IPS DF 4.7 (cell line): ENCODE measurements around the gene PPAN.

ENCODE experiments used
- DNase-seq: peaks from one replicate; pipeline ENCODE4 v3.0.0-alpha.2; 2013; ENCODE audit warnings: low spot score; ENCODE audit errors: extremely low read depth

Gene PPAN

GRCh38 chr19:10106100-10106936 lies at the start of gene PPAN:
PPAN (plus strand) TSS chr19:10106362; CDS start chr19:10106395, 33 bp downstream.
- DNase-seq: no peak

GRCh38 chr19:10061717-10062310 lies 44.3 kb upstream of the PPAN start:
- DNase-seq: no peak

DNA sequence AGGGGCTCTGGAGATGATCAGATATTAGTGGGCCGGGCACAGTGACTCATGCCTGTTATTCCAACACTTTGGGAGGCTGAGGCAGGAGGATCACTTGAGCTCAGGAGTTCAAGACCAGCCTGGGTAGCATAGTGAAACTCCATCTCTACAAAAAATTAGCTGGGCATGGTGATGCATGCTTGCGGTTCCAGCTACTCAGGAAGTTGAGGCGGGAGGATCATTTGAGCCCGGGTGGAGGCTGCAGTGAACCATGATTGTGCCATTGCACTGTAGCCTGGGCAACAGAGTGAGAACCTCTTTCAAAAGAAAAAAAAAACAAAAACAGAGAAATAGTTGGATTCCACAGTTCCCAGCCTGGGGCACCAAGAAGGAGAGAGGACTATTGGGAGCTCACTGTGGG lies 38.0 kb upstream of the PPAN start:
- DNase-seq: no peak

DNA sequence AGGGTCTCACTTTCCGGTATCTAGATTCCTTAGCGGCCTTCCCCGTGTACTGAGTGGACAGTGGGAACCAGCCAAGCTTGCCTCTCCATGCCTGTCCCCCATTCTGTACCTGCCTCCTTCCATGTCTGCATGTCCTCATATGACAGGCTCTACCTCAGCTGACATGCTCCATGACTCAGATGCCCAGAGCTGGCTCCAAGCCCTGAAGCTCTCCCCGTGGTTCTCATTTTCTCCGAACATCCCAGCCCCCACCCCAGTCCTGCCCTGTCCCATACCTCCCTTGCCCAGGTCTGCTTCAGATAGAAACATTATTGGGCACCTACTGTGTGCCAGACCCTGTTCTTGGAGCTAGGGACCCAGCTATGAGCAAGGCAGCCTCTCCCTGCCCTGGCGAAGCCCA lies 37.1 kb upstream of the PPAN start:
- DNase-seq: no peak

- DNase-seq: no peak
These were observed 35.3 kb upstream of the PPAN start for GRCh38 chr19:10070730-10071446.

DNA sequence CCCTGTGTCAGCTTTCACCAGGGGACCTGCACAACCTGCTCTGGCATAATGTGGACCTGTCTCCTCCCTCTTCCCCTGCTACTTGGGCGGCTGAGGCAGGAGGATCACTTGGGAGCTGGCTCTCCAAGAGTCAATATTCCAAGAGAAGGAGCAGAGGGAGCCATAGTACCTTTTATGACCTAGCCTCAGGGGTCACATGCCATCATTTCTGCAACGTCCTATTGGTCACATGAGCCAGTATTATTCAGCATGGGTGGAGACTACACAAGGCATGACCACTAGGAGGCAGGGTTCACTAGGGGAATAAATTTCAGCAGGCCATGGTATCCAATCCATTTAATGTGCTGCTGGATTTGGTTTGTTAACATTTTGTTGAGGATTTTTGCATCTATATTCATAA lies 32.0 kb upstream of the PPAN start:
- DNase-seq: no peak

GRCh38 chr19:10076535-10076934 lies 29.6 kb upstream of the PPAN start:
- DNase-seq: no peak

DNA sequence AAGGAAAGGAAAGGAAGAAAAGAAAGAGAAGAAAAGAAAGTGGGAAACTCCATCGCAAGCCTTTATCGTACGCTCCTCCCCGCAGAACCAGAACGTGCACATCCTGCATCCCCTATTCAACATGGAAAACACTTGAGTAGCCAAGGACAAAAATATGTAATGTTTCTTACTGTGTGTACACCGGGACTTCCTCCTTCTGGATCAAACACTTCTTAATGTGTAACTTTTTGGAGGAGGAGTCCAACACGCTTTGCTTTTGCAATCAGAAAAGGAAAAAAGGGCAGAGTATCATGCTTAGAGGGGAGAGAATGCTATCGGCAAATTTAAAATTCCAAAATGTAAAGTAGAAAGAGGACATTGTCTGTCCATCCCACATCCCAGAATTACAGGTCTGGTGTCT lies 27.8 kb upstream of the PPAN start:
- no peak for DNase-seq

GRCh38 chr19:10079031-10079453 lies 27.1 kb upstream of the PPAN start:
- no peak for DNase-seq

GRCh38 chr19:10083911-10084310 lies 22.3 kb upstream of the PPAN start:
- DNase-seq: no peak

DNA sequence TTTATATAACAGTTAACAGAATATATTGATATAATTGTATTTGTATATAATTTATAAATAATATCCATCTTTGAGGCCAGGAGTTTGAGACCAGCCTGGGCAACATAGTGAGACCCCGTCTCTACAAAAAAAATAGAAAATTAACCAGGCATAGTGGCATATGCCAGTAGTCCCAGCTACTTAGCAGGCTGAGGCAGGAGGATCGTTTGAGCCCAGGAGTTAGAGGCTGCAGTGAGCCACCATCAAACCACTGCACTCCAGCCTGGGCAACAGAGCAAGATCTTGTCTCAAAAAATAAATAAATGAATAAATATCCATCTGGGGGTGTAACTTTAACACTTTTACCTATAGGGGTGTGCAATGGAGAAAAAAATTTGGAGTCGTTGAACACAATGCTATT lies 21.4 kb upstream of the PPAN start:
- DNase-seq: no peak

GRCh38 chr19:10085641-10086590 lies 20.2 kb upstream of the PPAN start, which contains the start of gene SHFL:
SHFL (plus strand) TSS chr19:10086317; CDS start chr19:10086428, 111 bp downstream.
- DNase-seq: no peak

- DNase-seq: no peak
These were observed 19.5 kb upstream of the PPAN start for GRCh38 chr19:10086591-10087192.

GRCh38 chr19:10087296-10088061 lies 18.7 kb upstream of the PPAN start:
- no peak for DNase-seq

- DNase-seq: no peak
These were observed 17.1 kb upstream of the PPAN start for GRCh38 chr19:10088949-10089554.

- no peak for DNase-seq
These were observed 16.3 kb upstream of the PPAN start for GRCh38 chr19:10089801-10090375.

DNA sequence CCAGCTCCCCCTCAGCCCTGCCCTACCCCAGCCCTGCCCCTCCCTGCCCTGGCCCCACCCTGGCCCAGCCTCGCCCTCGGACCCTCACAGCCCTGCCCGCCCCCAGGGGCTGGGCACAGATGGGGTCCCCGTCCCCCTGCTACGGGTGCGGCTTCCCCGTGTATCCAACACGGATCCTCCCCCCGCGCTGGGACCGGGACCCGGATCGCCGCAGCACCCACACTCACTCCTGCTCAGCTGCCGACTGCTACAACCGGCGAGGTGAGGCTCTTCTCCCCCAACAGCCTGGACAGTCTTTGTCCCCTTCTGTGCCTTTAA lies 14.8 kb upstream of the PPAN start:
- no peak for DNase-seq

DNA sequence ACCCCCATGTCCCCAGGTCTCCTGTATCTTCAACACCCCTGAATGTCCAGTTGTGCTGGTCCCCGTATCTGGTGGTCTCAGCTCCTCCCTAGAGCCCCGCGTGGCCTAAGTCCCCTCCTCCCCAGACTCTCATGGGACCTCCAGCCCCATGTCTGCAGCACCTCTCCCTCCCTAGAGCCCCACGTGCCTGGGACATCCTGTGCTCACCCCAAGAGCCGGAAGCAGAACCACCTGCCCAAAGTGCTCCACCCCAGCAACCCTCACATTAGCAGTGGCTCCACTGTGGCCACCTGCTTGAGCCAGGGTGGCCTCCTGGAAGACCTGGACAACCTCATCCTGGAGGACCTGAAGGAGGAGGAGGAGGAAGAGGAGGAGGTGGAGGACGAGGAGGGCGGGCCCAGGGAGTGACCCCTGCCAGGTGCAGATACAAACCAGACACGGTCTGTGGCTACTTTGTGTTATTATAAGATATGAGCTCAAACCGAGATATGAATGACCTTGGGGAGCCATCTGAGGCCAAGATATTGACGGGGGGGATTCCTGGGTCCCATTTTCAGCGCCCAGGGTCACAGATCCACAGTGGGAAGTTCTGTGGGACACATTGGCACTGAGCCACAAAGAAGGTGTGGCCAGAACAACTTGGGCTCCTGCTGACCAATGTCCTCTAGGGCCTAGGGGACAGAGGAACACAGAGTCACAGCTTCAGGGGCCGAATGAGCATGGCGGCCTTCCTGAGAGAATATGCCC lies 14.1 kb upstream of the PPAN start:
- DNase-seq: no peak
